CD4-positive, alpha-beta T cell (primary cell): ENCODE data around the gene TTC28. TPM values are rescaled to one million over a fixed set of nuclear protein-coding genes. Genes with fewer than 3 reads are reported as not detected.

ENCODE experiments used
- ATAC-seq: fragments of 200-7000 bp; cut with Tn5 transposase; one replicate; pipeline ENCODE4 v1.10.0; 2022; ENCODE audit warnings: mild to moderate bottlenecking; ENCODE audit not compliant: poor library complexity
- CTCF ChIA-PET: fragments of 350-600 bp; sonication (Branson Sonifier 250); formaldehyde crosslinking; loops from one replicate; lab custom pipeline; 2021; ENCODE audit warnings: antibody characterized with exemption, inconsistent platforms; lab: Charles Lee
- POLR2A ChIA-PET: fragments of 350-600 bp; sonication (Branson Sonifier 250); formaldehyde crosslinking; loops from one replicate; lab custom pipeline; 2021; ENCODE audit warnings: antibody characterized with exemption, inconsistent platforms; lab: Charles Lee
- DNase-seq, 14 experiments: peaks; one replicate each; pipeline ENCODE4 v3.0.0-alpha.2; 2013 to 2020; ENCODE audit warnings: mixed read lengths in 2 of 14
- H3K27ac ChIP-seq, 2 donors: one replicate each; pipeline versions ENCODE4 v1.5.1 to v1.7.0; 2013; ENCODE audit warnings: low read length in 2 of 2, low read depth in 1 of 2, mild to moderate bottlenecking in 1 of 2
- H3K27me3 ChIP-seq, 2 experiments: 1 replicate in 1 of 2; 2 replicates in 1 of 2; pipeline versions ENCODE4 v1.6.1 to v1.7.0; 2013; ENCODE audit warnings: low read length in 2 of 2, control low read depth in 1 of 2, mild to moderate bottlenecking in 1 of 2, moderate library complexity in 1 of 2; ENCODE audit not compliant: insufficient read depth in 2 of 2, control insufficient read depth in 1 of 2
- H3K36me3 ChIP-seq: one replicate; pipeline ENCODE4 v1.6.1; 2013; ENCODE audit warnings: low read length, control low read depth; ENCODE audit not compliant: insufficient read depth
- H3K4me1 ChIP-seq: one replicate; pipeline ENCODE4 v1.6.1; 2013; ENCODE audit warnings: low read length, control low read depth; ENCODE audit not compliant: insufficient read depth
- H3K4me3 ChIP-seq: one replicate; pipeline ENCODE4 v1.5.1; 2013; ENCODE audit warnings: mild to moderate bottlenecking, low read length, moderate library complexity
- H3K9me3 ChIP-seq, 2 experiments: 1 replicate in 1 of 2; 2 replicates in 1 of 2; pipeline versions ENCODE4 v1.6.1 to v1.7.0; 2013; ENCODE audit warnings: low read length in 2 of 2, mild to moderate bottlenecking in 2 of 2, control low read depth in 1 of 2, moderate library complexity in 1 of 2; ENCODE audit not compliant: control insufficient read depth in 1 of 2, insufficient read depth in 1 of 2
- H3K27ac Mint-ChIP-seq: one replicate; pipeline ENCODE4 v1.8.0; 2020; ENCODE audit warnings: mixed read lengths
- H3K27me3 Mint-ChIP-seq: one replicate; pipeline ENCODE4 v1.8.0; 2021; ENCODE audit warnings: mixed read lengths
- H3K36me3 Mint-ChIP-seq: one replicate; pipeline ENCODE4 v1.8.0; 2021; ENCODE audit warnings: low read depth, mixed read lengths
- H3K4me1 Mint-ChIP-seq: one replicate; pipeline ENCODE4 v1.8.0; 2021; ENCODE audit warnings: low read depth, mixed read lengths
- H3K4me3 Mint-ChIP-seq: one replicate; pipeline ENCODE4 v1.8.0; 2020; ENCODE audit warnings: mild to moderate bottlenecking, mixed read lengths
- H3K9me3 Mint-ChIP-seq: one replicate; pipeline ENCODE4 v1.8.0; 2020; ENCODE audit warnings: mixed read lengths
- intact Hi-C, 2 experiments: fragments of 100-400 bp; cut with DNase I in 1 of 2; cut with micrococcal nuclease in 1 of 2; formaldehyde crosslinking; loops; one replicate each; pipeline versions ENCODE4 v1.15.1 to v1.9.0; 2023 to 2025; cut with DNase I, micrococcal nuclease
- total RNA-seq, 174 experiments: library from RNA in 2 of 174; stranded (reverse) in 2 of 174; gene quantifications; one replicate each; pipeline ENCODE4 v1.2.3 and lab custom pipeline; 2021 to 2026
- TF ChIP-seq, protein P1 (sequence below): fragments of 200-600 bp; IDR thresholded peaks from one replicate; pipeline ENCODE4 v1.8.0; 2022; ENCODE audit warnings: antibody characterized with exemption, mild to moderate bottlenecking

TTC28 gene
- total RNA-seq, 2 experiments from 2014 or later, result 4.6 to 5.7 TPM

DNA sequence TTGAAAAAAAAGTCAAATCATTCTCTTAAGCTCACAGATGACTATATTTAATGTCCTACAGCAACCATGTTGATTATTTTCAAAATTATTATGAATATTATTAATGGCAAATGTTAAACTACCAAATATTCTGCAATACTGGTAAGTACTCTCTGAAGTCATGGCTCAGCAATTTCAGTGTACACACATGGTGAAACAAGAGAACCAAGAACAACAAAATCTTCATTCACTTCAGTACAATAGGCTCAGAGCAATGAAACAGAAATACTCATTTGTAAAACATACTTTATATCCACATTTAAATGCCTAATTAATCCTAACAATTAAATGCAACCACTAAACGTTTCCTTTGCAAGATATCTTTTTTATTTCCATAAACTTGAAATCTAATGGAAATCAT is 347.2 kb downstream of the TTC28 start:
- ChIA-PET POLR2A (no interaction called here), CTCF (no interaction called here)
- no peaks in the 10 kb centered on the region for H3K36me3 Mint-ChIP-seq
- no peaks in the 10 kb centered on the region for H3K9me3 Mint-ChIP-seq
- ATAC-seq (no peak), DNase-seq (no peak)
- H3K27ac Mint-ChIP-seq, result no peak overlapping the region
- no peaks in the 10 kb centered on the region for H3K27me3 Mint-ChIP-seq
- H3K4me3 Mint-ChIP-seq, result no peak overlapping the region
- H3K4me1 Mint-ChIP-seq, result no peaks in the 10 kb centered on the region
- Histone ChIP-seq H3K36me3 (no peaks in the 10 kb centered on the region), H3K9me3 (no peaks in the 10 kb centered on the region), H3K4me3 (no peak overlapping the region), H3K27ac (no peak overlapping the region), H3K27me3 (no peaks in the 10 kb centered on the region), H3K4me1 (no peaks in the 10 kb centered on the region)
- TF ChIP-seq, protein P1, sequence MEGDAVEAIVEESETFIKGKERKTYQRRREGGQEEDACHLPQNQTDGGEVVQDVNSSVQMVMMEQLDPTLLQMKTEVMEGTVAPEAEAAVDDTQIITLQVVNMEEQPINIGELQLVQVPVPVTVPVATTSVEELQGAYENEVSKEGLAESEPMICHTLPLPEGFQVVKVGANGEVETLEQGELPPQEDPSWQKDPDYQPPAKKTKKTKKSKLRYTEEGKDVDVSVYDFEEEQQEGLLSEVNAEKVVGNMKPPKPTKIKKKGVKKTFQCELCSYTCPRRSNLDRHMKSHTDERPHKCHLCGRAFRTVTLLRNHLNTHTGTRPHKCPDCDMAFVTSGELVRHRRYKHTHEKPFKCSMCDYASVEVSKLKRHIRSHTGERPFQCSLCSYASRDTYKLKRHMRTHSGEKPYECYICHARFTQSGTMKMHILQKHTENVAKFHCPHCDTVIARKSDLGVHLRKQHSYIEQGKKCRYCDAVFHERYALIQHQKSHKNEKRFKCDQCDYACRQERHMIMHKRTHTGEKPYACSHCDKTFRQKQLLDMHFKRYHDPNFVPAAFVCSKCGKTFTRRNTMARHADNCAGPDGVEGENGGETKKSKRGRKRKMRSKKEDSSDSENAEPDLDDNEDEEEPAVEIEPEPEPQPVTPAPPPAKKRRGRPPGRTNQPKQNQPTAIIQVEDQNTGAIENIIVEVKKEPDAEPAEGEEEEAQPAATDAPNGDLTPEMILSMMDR, result no peak
- intact Hi-C loops, result no loop called here

DNA sequence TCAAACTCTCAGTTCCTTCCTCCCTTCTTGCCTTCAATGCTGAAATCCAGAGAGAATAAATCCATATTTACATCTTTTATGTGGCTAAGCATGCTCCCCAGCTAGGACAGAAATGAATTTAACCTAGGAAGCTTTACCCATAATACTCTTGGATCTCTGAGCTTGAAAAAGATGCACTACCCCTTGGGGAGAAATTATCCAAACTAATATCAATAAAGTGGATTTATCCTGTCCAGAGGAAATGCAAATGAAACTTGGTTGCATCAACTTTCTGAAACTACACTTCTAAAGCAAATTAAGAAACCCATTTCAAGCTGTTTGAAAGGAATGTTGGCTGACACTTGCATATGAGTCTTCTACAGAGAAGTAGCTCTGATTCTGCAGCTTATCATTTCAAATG is 347.9 kb downstream of the TTC28 start:
- H3K36me3 ChIP-seq, result no peaks in the 10 kb centered on the region
- TF ChIP-seq, protein P1, result no peak
- H3K4me1 ChIP-seq, result no peaks in the 10 kb centered on the region
- CTCF ChIA-PET, result no interaction called here
- ATAC-seq (no peak), DNase-seq (no peak)
- Mint-ChIP-seq H3K27ac (no peak overlapping the region), H3K4me3 (no peak overlapping the region), H3K4me1 (no peaks in the 10 kb centered on the region), H3K27me3 (no peaks in the 10 kb centered on the region), H3K36me3 (no peaks in the 10 kb centered on the region), H3K9me3 (no peaks in the 10 kb centered on the region)
- no peaks in the 10 kb centered on the region for H3K9me3 ChIP-seq
- no peaks in the 10 kb centered on the region for H3K27me3 ChIP-seq
- intact Hi-C loops, result no loop called here
- H3K4me3 ChIP-seq, result no peak overlapping the region
- POLR2A ChIA-PET, result no interaction called here
- no peak overlapping the region for H3K27ac ChIP-seq

DNA sequence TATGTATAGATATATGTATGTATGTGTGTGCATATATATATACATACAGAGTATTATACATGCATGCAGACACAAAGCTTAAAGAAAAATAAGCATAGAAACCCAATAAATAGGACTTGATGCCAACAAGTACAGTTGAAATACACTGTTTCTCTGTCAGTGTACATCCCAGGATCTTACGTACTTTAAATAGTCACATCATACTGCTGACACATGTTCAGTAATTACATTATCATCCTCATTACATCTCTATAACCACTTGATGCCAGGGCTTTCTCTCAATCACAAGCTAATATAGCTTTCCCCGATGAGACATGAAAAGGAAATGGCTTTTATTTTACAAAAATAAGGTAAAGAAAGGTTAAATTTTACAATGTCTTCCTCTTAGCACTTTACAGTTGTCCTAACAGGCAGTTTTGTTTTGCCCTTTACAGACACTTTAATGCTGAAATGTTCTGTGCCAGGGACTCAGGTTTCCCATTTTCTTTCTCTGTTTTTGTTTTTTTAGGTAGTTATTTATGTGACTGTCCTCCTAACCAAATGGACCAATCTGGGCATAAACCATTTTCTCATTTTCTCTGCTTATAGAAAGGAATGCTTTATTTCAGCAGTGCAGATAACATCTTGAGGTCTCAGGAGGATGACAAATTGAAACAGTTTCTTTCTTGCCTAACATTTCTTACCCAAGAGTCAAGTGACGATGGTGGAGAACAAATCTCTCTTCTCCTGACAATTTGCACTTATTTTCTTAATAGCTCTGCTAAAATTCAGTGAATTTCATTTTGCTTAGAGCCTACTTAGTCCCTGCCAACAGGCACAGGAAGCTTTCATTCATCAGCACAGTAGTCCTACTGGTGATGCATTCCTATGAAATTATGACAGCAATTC is 350.2 kb downstream of the TTC28 start:
- ChIA-PET CTCF (no interaction called here), POLR2A (no interaction called here)
- no peaks in the 10 kb centered on the region for H3K9me3 ChIP-seq
- Mint-ChIP-seq H3K36me3 (no peaks in the 10 kb centered on the region), H3K27me3 (peaks cover 3% of the 10 kb centered on the region), H3K4me3 (no peak overlapping the region), H3K4me1 (no peaks in the 10 kb centered on the region), H3K27ac (no peak overlapping the region), H3K9me3 (no peaks in the 10 kb centered on the region)
- no peak overlapping the region for H3K27ac ChIP-seq
- ATAC-seq (no peak), DNase-seq (no peak)
- no peak overlapping the region for H3K4me3 ChIP-seq
- no peaks in the 10 kb centered on the region for H3K27me3 ChIP-seq
- intact Hi-C loops, result no loop called here
- no peaks in the 10 kb centered on the region for H3K36me3 ChIP-seq
- TF ChIP-seq, protein P1, result no peak
- no peaks in the 10 kb centered on the region for H3K4me1 ChIP-seq
